Measurements from ENCODE around the gene TTC28.

- no peak for TF ChIP-seq CTCF (conservative IDR thresholded peaks at IDR 0.05 in 1 of 2, IDR thresholded peaks at IDR 0.05 in 1 of 2; ENCODE audit: low read depth in 1 of 2, low read length in 2 of 2)
- no peak for TF ChIP-seq EZH2 (IDR thresholded peaks at IDR 0.05; ENCODE audit: low read length, missing control alignments)
These were observed 663.7 kb downstream of the TTC28 start for GRCh38 chr22:28015676-28016601.
